ENCODE measurements around the gene PRELP. TPM values are rescaled to one million over a fixed set of nuclear protein-coding genes. Genes with fewer than 3 reads are reported as not detected.

Gene PRELP
- total and polyA plus RNA-seq, 4 donors: 0.09 to 5.8 (median 3.6) TPM

- Histone ChIP-seq H3K4me3 (ENCODE audit: low read depth in 1 of 3, low read length in 3 of 3) (no peak overlapping the region), H3K9me3 (ENCODE audit: control insufficient read depth in 4 of 4, low read length in 3 of 4) (no peaks in the 10 kb centered on the region), H3K4me1 (ENCODE audit: control insufficient read depth in 4 of 4, insufficient read depth in 4 of 4, low read length in 3 of 4) (peaks cover 0 to 3% (median 0%) of the 10 kb centered on the region in 4 donors), H3K36me3 (ENCODE audit: control insufficient read depth in 4 of 4, insufficient read depth in 3 of 4, low read depth in 1 of 4, low read length in 3 of 4) (no peaks in the 10 kb centered on the region), H3K9ac (ENCODE audit: low read depth in 1 of 2, low read length in 2 of 2) (no peak overlapping the region), H3K27ac (ENCODE audit: low read depth in 1 of 2, low read length in 2 of 2) (no peak overlapping the region), H3K27me3 (ENCODE audit: control insufficient read depth in 4 of 4, insufficient read depth in 4 of 4, low read length in 3 of 4) (no peaks in the 10 kb centered on the region)
- 70% methylated on average over 1 of the region's 1 CpG for WGBS
- no peak for DNase-seq (ENCODE audit: low spot score)
- TF ChIP-seq REST (IDR thresholded peaks at IDR 0.05) (no peak), NR2F2 (IDR thresholded peaks at IDR 0.05) (no peak), HNF4G (IDR thresholded peaks at IDR 0.05) (no peak), SP1 (IDR thresholded peaks at IDR 0.05) (no peak), FOXA1 (IDR thresholded peaks at IDR 0.05) (no peak), CTCF (IDR thresholded peaks at IDR 0.05; ENCODE audit: low read depth, low read length, missing input control) (no peak)
Measured at GRCh38 chr1:203512517-203512847, 36.9 kb downstream of the PRELP start.

GRCh38 chr1:203512848-203513584 is 37.4 kb downstream of the PRELP start:
- H3K27me3 ChIP-seq (ENCODE audit: control insufficient read depth in 4 of 4, insufficient read depth in 4 of 4, low read length in 3 of 4): no peaks in the 10 kb centered on the region
- H3K9me3 ChIP-seq (ENCODE audit: control insufficient read depth in 4 of 4, low read length in 3 of 4): no peaks in the 10 kb centered on the region
- H3K36me3 ChIP-seq (ENCODE audit: control insufficient read depth in 4 of 4, insufficient read depth in 3 of 4, low read depth in 1 of 4, low read length in 3 of 4): no peaks in the 10 kb centered on the region
- no peak overlapping the region for H3K4me3 ChIP-seq (ENCODE audit: low read depth in 1 of 3, low read length in 3 of 3)
- WGBS: 73% methylated on average over 10 of the region's 10 CpGs
- TF ChIP-seq GABPA (IDR thresholded peaks at IDR 0.05 in 1 of 2, conservative IDR thresholded peaks at IDR 0.05 in 1 of 2) (no peak), TAF1 (conservative IDR thresholded peaks at IDR 0.05) (no peak), CTCF (IDR thresholded peaks at IDR 0.05; ENCODE audit: low read depth, low read length, missing input control) (no peak), EGR1 (IDR thresholded peaks at IDR 0.05; ENCODE audit: low read depth in 2 of 2) (no peak), ATF3 (IDR thresholded peaks at IDR 0.05) (no peak), NR2F2 (IDR thresholded peaks at IDR 0.05) (no peak), FOXA2 (IDR thresholded peaks at IDR 0.05) (no peak), SP1 (IDR thresholded peaks at IDR 0.05) (no peak), HNF4A (conservative IDR thresholded peaks at IDR 0.05) (no peak), HNF4G (IDR thresholded peaks at IDR 0.05) (no peak), REST (IDR thresholded peaks at IDR 0.05) (no peak)
- H3K27ac ChIP-seq (ENCODE audit: low read depth in 1 of 2, low read length in 2 of 2): no peak overlapping the region
- no peak for DNase-seq (ENCODE audit: low spot score)
- peaks cover 0 to 3% (median 0%) of the 10 kb centered on the region in 4 donors for H3K4me1 ChIP-seq (ENCODE audit: control insufficient read depth in 4 of 4, insufficient read depth in 4 of 4, low read length in 3 of 4)
- H3K9ac ChIP-seq (ENCODE audit: low read depth in 1 of 2, low read length in 2 of 2): no peak overlapping the region

Data from liver (tissue), 9 donors.